HCT116 (cell line): ENCODE measurements around the gene G6PD. TPM values are rescaled to one million over a fixed set of nuclear protein-coding genes. Genes with fewer than 3 reads are reported as not detected.
"Not testable (repeated sequence)": the region's sequence is repeated elsewhere in the genome, so short reads cannot be mapped to it uniquely, and the experiment has no call there.

Source experiments
- ATAC-seq: fragments of 200-7000 bp; cut with Tn5 transposase; 2 replicates; pipeline ENCODE4 v1.9.1; 2020; ENCODE audit warnings: mild to moderate bottlenecking, moderate library complexity
- BruUV-seq: library from RNA; stranded (reverse); fragments of 400-500 nt; replicated peaks from 2 replicates; lab custom pipeline; 2021; lab: Mats Ljungman, UMichigan
- CTCF ChIA-PET: fragments of 300-600 bp; sonication (Branson Sonifier 250); formaldehyde crosslinking; loops from one replicate; lab custom pipeline; 2021; ENCODE audit warnings: antibody characterized with exemption; lab: Charles Lee
- POLR2A ChIA-PET: fragments of 300-600, 350-600 bp; sonication (Branson Sonifier 250); formaldehyde crosslinking; loops from one replicate; lab custom pipeline; 2021; ENCODE audit warnings: antibody characterized with exemption; lab: Charles Lee
- RAD21 ChIA-PET, 2 experiments: fragments of 300-600 bp; sonication (Branson Sonifier 250); formaldehyde crosslinking; loops; one replicate each; lab custom pipeline; 2023; ENCODE audit warnings: low total read pairs in 2 of 2; ENCODE audit not compliant: uncharacterized antibody in 2 of 2, unreplicated experiment in 2 of 2, low non-redundant PET in 1 of 2; lab: Charles Lee
- DNase-seq: peaks from one replicate; pipeline ENCODE4 v3.0.0-alpha.2; 2010; ENCODE audit warnings: low read depth, low spot score
- H2AFZ ChIP-seq: fragments of 200-600 bp; shearing (Covaris generic), sonication (generic); 2 replicates; pipeline ENCODE4 v1.6.1; 2017; ENCODE audit warnings: low read depth, mixed run types, mixed read lengths, antibody characterized with exemption, low read length; ENCODE audit not compliant: poor library complexity, severe bottlenecking
- H3K27ac ChIP-seq: 2 replicates; pipeline ENCODE4 v1.5.1; 2012; ENCODE audit warnings: low read depth, low read length
- H3K27me3 ChIP-seq: fragments of 200-600 bp; sonication (generic); 2 replicates; pipeline ENCODE4 v1.6.1; 2016; ENCODE audit warnings: mixed run types, low read length, mixed read lengths; ENCODE audit not compliant: insufficient read depth
- H3K36me3 ChIP-seq, 2 experiments: fragments of 200-500 bp in 1 of 2; fragments of 200-600 bp in 1 of 2; sonication (Bioruptor generic) in 1 of 2; sonication (generic) in 1 of 2; 2 replicates each; pipeline versions ENCODE4 v1.5.1 to v1.6.1; 2014 to 2016; ENCODE audit warnings: low read length in 2 of 2, inconsistent platforms in 1 of 2, mixed read lengths in 1 of 2, mixed run types in 1 of 2; ENCODE audit not compliant: insufficient read depth in 2 of 2, control insufficient read depth in 1 of 2
- H3K4me1 ChIP-seq, 2 experiments: fragments of 200-600 bp in 1 of 2; sonication (generic) in 1 of 2; 2 replicates each; pipeline versions ENCODE4 v1.5.1 to v1.6.1; 2012 to 2017; ENCODE audit warnings: low read length in 2 of 2, inconsistent platforms in 1 of 2, mild to moderate bottlenecking in 1 of 2, mixed read lengths in 1 of 2, mixed run types in 1 of 2, moderate library complexity in 1 of 2; ENCODE audit not compliant: insufficient read depth in 2 of 2, control insufficient read depth in 1 of 2
- H3K4me2 ChIP-seq: fragments of 200-600 bp; sonication (generic); 2 replicates; pipeline ENCODE4 v1.6.1; 2017; ENCODE audit warnings: mixed run types, low read length, mixed read lengths
- H3K4me3 ChIP-seq, 2 experiments: fragments of 200-600 bp in 1 of 2; sonication (generic) in 1 of 2; replicated peaks in 1 of 2; 2 replicates each; pipeline ENCODE4 v1.5.1; 2011 to 2016; ENCODE audit warnings: low read length in 2 of 2, control low read depth in 1 of 2, low read depth in 1 of 2, mild to moderate bottlenecking in 1 of 2, mixed read lengths in 1 of 2, mixed run types in 1 of 2
- H3K79me2 ChIP-seq: fragments of 200-600 bp; sonication (generic); 2 replicates; pipeline ENCODE4 v1.6.1; 2017; ENCODE audit warnings: mild to moderate bottlenecking, mixed run types, low read length, moderate library complexity, mixed read lengths; ENCODE audit not compliant: insufficient read depth
- H3K9ac ChIP-seq: fragments of 200-600 bp; sonication (generic); 2 replicates; pipeline ENCODE4 v1.6.1; 2016; ENCODE audit warnings: low read length, mixed read lengths
- H3K9me2 ChIP-seq: fragments of 200-600 bp; sonication (generic), shearing (Covaris generic); 2 replicates; pipeline ENCODE4 v1.6.1; 2017; ENCODE audit warnings: mixed run types, mild to moderate bottlenecking, moderate library complexity; ENCODE audit not compliant: insufficient read depth
- H3K9me3 ChIP-seq, 2 experiments: fragments of 200-500 bp in 1 of 2; fragments of 200-600 bp in 1 of 2; sonication (Bioruptor generic) in 1 of 2; sonication (generic) in 1 of 2; 2 replicates each; pipeline ENCODE4 v1.6.1; 2014 to 2017; ENCODE audit warnings: low read length in 2 of 2, mixed read lengths in 2 of 2, inconsistent platforms in 1 of 2, low read depth in 1 of 2, mild to moderate bottlenecking in 1 of 2, mixed run types in 1 of 2, moderate library complexity in 1 of 2; ENCODE audit not compliant: control insufficient read depth in 1 of 2, insufficient read depth in 1 of 2
- H4K20me1 ChIP-seq: fragments of 200-600 bp; sonication (generic), shearing (Covaris generic); 2 replicates; pipeline ENCODE4 v1.6.1; 2017; ENCODE audit warnings: mixed run types, mild to moderate bottlenecking, moderate library complexity; ENCODE audit not compliant: insufficient read depth
- CEBPB ChIP-seq: IDR thresholded peaks from 2 replicates; pipeline ENCODE4 v1.6.1; 2012; ENCODE audit warnings: low read depth
- FOSL1 ChIP-seq: IDR thresholded peaks from 2 replicates; pipeline ENCODE4 v1.6.1; 2012; ENCODE audit warnings: low read depth
- ZNF274 ChIP-seq: fragments of 200-500 bp; sonication (Bioruptor generic); IDR thresholded peaks from 2 replicates; pipeline ENCODE4 v1.6.1; 2014; ENCODE audit warnings: mild to moderate bottlenecking, low read depth, low read length, inconsistent platforms
- intact Hi-C: fragments of 100-400 bp; cut with micrococcal nuclease; formaldehyde crosslinking; loops from 2 replicates; pipeline ENCODE4 v1.10.0; 2022
- total RNA-seq: library from RNA; stranded (reverse); gene quantifications from one replicate; pipeline ENCODE4 v1.2.1, GENCODE V29; 2021; ENCODE audit not compliant: unreplicated experiment

G6PD gene
- total RNA-seq, 1 experiment from 2014 or later: 109 TPM

GRCh38 chrX:154502098-154502497 lies 44.5 kb downstream of the G6PD start:
- CTCF ChIA-PET: no interaction called here
- Histone ChIP-seq H3K27me3 (no peaks in the 10 kb centered on the region), H3K4me2 (no peak overlapping the region), H3K27ac (no peak overlapping the region), H3K9me3 (no peaks in the 10 kb centered on the region), H2AFZ (no peak overlapping the region), H3K4me3 (no peak overlapping the region), H3K4me1 (peaks cover 0 to 5% of the 10 kb centered on the region in 2 experiments; a peak in 1 of 4 replicates), H3K79me2 (no peaks in the 10 kb centered on the region), H3K9me2 (no peaks in the 10 kb centered on the region), H4K20me1 (no peaks in the 10 kb centered on the region), H3K36me3 (no peaks in the 10 kb centered on the region), H3K9ac (no peak overlapping the region)
- ATAC-seq: no peak
- POLR2A ChIA-PET: no interaction called here
- BruUV-seq: no TSS peak
- RAD21 ChIA-PET: no interaction called here
- intact Hi-C loops: no loop called here
- DNase-seq: no peak
- no peak for TF ChIP-seq CEBPB
- TF ChIP-seq ZNF274: no peak
- no peak for TF ChIP-seq FOSL1

- POLR2A ChIA-PET, BruUV-seq, CTCF ChIA-PET, H3K4me2 ChIP-seq, H2AFZ ChIP-seq, H3K79me2 ChIP-seq, ATAC-seq, H3K9me3 ChIP-seq, H3K27me3 ChIP-seq, RAD21 ChIA-PET, H3K27ac ChIP-seq, H4K20me1 ChIP-seq, DNase-seq, H3K36me3 ChIP-seq, H3K4me1 ChIP-seq, intact Hi-C loops, H3K9me2 ChIP-seq, H3K9ac ChIP-seq, H3K4me3 ChIP-seq: not testable (repeated sequence)
Observed at GRCh38 chrX:154501423-154501822, 45.2 kb downstream of the G6PD start.

- CTCF ChIA-PET: interaction anchor here (0.6 kb wide), 1 partner anchor 587 kb away, joined by 4 read pairs; no protein-coding TSS in a partner anchor
- POLR2A ChIA-PET, H4K20me1 ChIP-seq: not testable (repeated sequence)
Observed at GRCh38 chrX:154496591-154497137, 50.0 kb downstream of the G6PD start.

More at GRCh38 chrX:154496591-154497137, 50.0 kb downstream of the G6PD start:
- H3K4me3 ChIP-seq, H3K79me2 ChIP-seq, ATAC-seq, H3K27ac ChIP-seq, H3K9me3 ChIP-seq, intact Hi-C loops, DNase-seq, H2AFZ ChIP-seq, RAD21 ChIA-PET, H3K36me3 ChIP-seq, H3K27me3 ChIP-seq, BruUV-seq, H3K4me1 ChIP-seq, H3K9me2 ChIP-seq, H3K4me2 ChIP-seq, H3K9ac ChIP-seq: not testable (repeated sequence)
